G401 (cell line): Measurements from ENCODE around the gene RGS13. TPM values are rescaled to one million over a fixed set of nuclear protein-coding genes. Genes with fewer than 3 reads are reported as not detected.

Experiments used
- DNase-seq: peaks from one replicate; pipeline ENCODE4 v3.0.0-alpha.2; 2015; ENCODE audit warnings: low spot score
- in situ Hi-C: cut with HindIII; loops from 2 replicates; pipeline ENCODE4 v1.10.0; 2016; ENCODE audit warnings: low sequenced_read_pairs, mixed read lengths
- total RNA-seq: library from RNA; depleted of rRNA; stranded (reverse); fragments of >200 nt; shearing (Covaris generic); gene quantifications from 2 replicates; pipeline ENCODE4 v1.2.3, GENCODE V29; 2014

RGS13 gene
- total RNA-seq, 1 experiment from 2014 or later: not detected

GRCh38 chr1:192620071-192620635, 15.8 kb upstream of the RGS13 start:
- in situ Hi-C loops: no loop called here

DNA sequence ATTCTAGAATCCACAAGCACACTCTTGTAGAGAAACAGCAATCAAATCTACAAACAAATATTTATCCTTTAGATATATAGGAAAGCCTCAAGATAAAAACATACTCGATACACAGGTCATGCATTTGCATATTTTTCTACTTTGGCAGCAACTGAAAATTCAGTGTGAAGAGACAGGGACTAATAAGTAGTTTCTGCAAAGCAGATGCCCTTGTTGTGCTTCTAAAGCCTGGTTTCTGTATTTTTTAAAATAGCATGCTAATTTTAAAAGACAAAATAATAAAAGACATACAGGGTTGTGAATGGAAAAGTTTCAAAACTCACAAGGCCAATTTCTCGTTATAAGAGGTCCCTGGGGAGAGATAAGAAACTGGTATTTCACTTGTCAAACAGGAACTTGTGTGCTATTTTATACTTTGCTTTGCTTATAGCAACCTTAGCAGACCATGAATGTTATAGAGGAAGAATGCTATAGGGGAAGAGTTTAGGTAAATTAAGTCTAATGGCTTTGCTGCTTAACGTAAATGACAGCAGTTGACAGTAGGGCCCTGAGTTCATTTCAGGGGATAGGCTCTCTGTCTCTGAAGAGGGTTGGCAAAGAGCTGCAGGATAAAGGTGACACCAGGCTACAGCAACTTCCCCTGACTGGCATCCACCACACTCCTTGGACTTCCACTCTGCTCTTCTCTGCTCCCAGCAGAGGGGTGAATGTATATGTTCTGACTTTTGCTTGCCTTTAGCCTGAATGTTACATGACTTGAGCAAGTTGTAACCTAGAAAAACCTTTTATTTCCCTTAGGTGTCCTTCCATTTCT, 9.4 kb upstream of the RGS13 start:
- no peak for DNase-seq
- in situ Hi-C loops: no loop called here

More at GRCh38 chr1:192620071-192620635, 15.8 kb upstream of the RGS13 start:
- DNase-seq: no peak

DNA sequence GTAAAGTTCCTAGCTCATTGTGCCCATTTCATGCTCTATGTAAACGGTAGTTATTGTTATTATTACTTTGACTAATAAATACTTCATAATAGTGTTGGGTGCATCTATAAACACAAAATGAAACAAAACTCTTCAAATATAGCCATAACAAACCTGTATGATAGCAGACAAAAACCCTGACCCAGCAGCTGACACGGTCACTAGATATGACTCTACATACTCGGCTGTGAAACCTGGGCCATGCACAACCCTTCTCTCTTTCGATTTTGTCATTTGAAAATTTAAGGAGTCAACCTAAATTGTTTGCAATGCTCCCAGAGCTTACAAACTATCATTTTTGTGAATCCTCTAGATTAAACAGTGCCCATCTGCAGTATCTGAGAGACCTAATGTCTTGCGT, 8.0 kb upstream of the RGS13 start:
- no peak for DNase-seq
- in situ Hi-C loops: no loop called here

DNA sequence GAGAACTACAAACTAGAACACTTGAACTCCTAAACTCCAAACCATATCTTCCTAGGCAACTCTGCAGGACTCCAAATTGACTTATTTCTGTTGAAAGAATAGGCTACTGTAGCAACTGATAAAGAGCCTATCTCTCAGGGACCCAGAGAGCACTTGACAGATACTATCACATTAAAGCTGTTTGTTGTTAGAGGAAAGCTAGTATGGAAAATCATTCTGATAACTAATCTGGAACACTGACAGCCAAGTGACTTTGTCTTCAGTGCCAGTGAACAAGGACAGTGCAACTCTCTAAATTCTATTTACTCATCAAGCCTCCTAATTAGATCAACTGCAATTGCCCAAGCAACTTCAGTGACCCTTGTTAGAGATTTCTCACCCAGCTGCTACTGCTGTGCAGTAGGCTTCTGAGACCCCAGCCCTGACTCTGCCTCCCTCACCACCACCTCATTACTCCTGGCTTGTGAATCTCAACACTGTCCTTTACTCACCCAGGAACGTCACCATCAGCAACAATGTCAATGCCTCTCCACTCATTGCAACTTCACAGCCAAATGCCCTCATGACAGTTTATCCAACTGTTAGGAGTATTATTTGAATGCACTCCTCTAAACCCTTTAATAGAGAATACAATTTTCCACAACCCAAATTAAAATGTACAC, 7.4 kb upstream of the RGS13 start:
- DNase-seq: no peak
- in situ Hi-C loops: no loop called here

DNA sequence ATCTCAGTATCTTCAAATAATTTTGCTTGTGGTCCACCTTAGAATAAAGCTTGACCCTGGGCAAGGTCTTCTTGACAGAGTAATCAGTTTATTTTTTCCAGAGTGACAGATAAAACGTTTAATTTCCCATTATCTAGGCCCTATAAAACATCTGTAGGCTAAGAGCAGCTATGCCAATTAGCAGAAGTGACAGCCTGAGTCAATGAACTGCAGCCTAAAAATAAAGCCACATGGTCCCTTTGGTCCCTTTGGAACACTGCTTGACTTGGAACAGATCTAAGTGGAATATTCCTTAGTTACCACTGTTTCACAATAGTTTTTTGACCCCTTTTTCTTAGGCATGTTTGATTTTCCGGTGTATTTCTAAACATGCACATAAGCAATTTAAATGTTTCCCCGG, 6.3 kb upstream of the RGS13 start:
- DNase-seq: no peak
- in situ Hi-C loops: no loop called here

- no peak for DNase-seq
- in situ Hi-C loops: no loop called here
Measured at GRCh38 chr1:192630521-192631287, 5.2 kb upstream of the RGS13 start.

DNA sequence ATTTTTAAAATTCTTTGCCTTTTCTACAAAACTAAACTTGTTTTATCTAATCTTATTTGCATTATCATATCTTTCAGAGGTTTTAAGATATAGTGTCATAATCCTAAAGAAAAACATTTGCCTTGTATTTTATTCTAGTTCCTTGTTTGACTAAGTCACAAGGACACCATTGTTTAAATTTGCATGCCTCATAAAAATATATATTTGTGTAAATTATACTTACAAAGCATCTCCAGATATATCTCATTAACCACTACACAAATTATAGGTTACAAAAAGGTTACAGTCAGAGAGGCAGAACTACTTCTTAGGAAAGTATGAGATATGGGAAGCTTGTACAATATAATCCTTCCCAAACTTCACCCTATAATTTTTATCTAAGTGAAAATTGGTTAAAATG, 4.2 kb upstream of the RGS13 start:
- in situ Hi-C loops: no loop called here
- no peak for DNase-seq

- in situ Hi-C loops: no loop called here
- DNase-seq: no peak
Measured at GRCh38 chr1:192632188-192632587, 3.8 kb upstream of the RGS13 start.

DNA sequence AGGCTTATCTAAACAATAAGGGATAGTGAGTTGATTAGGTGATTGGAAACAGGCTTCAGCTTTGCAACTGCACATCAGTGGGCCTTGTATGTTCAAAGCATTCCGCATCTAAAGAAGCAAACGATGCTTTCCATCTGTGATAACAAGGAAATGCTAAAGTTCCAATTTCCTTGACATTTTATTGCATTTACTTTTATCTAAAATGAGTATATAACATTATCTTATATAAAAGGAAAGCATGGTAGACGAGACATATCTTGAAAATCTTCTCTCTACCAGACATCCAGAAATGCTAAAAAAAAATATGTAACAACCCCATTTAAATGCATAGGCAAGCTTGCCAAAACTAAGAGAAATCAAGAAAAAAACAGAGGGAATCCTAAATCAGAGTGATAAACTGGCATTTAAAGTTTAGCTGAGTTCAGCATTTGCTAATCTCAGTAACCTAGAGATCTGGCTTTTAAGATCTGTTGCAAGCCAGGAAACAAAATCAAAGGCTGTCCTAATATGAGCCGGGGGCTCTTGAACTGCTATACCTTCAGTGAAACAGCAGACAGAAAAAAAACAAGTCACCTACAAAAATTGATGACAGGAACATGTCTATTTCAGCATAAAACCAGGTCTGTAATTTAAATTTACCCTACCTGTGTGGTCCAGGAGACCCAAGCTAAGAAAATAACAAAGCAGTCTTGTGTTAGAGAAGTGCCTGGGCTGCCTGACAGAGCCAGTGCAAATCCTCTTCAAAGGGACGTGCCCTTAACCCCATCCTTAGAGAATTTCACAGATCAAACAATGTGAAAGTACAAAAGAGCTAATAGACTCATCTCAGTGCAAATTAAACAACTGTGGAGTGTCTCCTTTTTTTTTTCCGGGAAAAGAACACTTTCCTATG, 3.1 kb upstream of the RGS13 start:
- in situ Hi-C loops: no loop called here
- DNase-seq: no peak

GRCh38 chr1:192633533-192634253, 2.3 kb upstream of the RGS13 start:
- no peak for DNase-seq
- in situ Hi-C loops: no loop called here

GRCh38 chr1:192635041-192635440, 906 bp upstream of the RGS13 start:
- DNase-seq: no peak
- in situ Hi-C loops: no loop called here

- in situ Hi-C loops: no loop called here
- no peak for DNase-seq
Measured at GRCh38 chr1:192639607-192640368, 3.8 kb downstream of the RGS13 start.

- no peak for DNase-seq
- in situ Hi-C loops: no loop called here
Measured at GRCh38 chr1:192652159-192652558, 16.2 kb downstream of the RGS13 start.

DNA sequence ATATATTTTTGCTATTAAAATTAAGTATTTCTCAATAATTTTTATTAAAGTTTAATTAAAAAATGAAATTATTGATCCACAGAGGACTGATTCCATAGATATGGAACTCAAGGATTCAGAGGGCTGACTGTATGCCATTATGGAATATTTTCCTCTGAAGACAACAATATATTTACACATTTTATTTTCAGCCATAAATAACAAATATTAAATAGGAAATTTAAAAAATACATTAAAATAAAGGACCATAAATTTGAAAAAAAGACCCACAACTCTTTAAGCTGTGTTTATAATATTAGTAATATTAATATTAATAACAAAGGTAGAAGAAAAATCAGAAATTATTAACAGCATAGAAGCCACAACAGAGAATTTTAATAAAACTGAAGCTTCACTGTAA, 18.2 kb downstream of the RGS13 start:
- in situ Hi-C loops: no loop called here
- no peak for DNase-seq

- in situ Hi-C loops: no loop called here
Measured at GRCh38 chr1:192654591-192655251, 18.8 kb downstream of the RGS13 start.

GRCh38 chr1:192657760-192658159, 21.8 kb downstream of the RGS13 start:
- DNase-seq: no peak
- in situ Hi-C loops: no loop called here

More at GRCh38 chr1:192654591-192655251, 18.8 kb downstream of the RGS13 start:
- no peak for DNase-seq

- no peak for DNase-seq
- in situ Hi-C loops: no loop called here
Measured at GRCh38 chr1:192658255-192658654, 22.3 kb downstream of the RGS13 start.
